Measurements from ENCODE around the gene IFT74.

The IFT74 gene

GRCh38 chr9:26974927-26975326, 18.7 kb downstream of the IFT74 start:
- no peak for DNase-seq (ENCODE audit: low spot score)

- peak; percentile 21 for DNase-seq (ENCODE audit: low spot score)
Measured at GRCh38 chr9:26975728-26976707, 19.8 kb downstream of the IFT74 start.

- no peak for DNase-seq (ENCODE audit: low spot score)
Measured at GRCh38 chr9:26983340-26983739, 27.1 kb downstream of the IFT74 start.

- DNase-seq (ENCODE audit: low spot score), result no peak
Measured at GRCh38 chr9:26995810-26996209, 39.6 kb downstream of the IFT74 start.

GRCh38 chr9:27003426-27004077, 47.3 kb downstream of the IFT74 start:
- no peak for DNase-seq (ENCODE audit: low spot score)

GRCh38 chr9:27005491-27005890, 49.3 kb downstream of the IFT74 start, which contains the start of gene LRRC19:
TSS of gene LRRC19 (minus strand) at chr9:27005672. CDS start at chr9:26999694, 5,978 bp downstream.
- no peak for DNase-seq (ENCODE audit: low spot score)

- DNase-seq (ENCODE audit: low spot score), result no peak
Measured at GRCh38 chr9:27019589-27019988, 63.4 kb downstream of the IFT74 start.

- no peak for DNase-seq (ENCODE audit: low spot score)
Measured at GRCh38 chr9:27022920-27023319, 66.7 kb downstream of the IFT74 start.

- DNase-seq (ENCODE audit: low spot score), result no peak
Measured at GRCh38 chr9:27029186-27029585, 73.0 kb downstream of the IFT74 start.

- DNase-seq (ENCODE audit: low spot score), result peak; percentile 77
Measured at GRCh38 chr9:27033815-27034403, 77.7 kb downstream of the IFT74 start.

- DNase-seq (ENCODE audit: low spot score), result no peak
Measured at GRCh38 chr9:27037499-27037898, 81.3 kb downstream of the IFT74 start.

- no peak for DNase-seq (ENCODE audit: low spot score)
Measured at GRCh38 chr9:27041746-27042145, 85.5 kb downstream of the IFT74 start.

- no peak for DNase-seq (ENCODE audit: low spot score)
Measured at GRCh38 chr9:27042476-27042875, 86.3 kb downstream of the IFT74 start.

GRCh38 chr9:27043176-27043575, 87.0 kb downstream of the IFT74 start:
- no peak for DNase-seq (ENCODE audit: low spot score)

GRCh38 chr9:27047136-27047535, 90.9 kb downstream of the IFT74 start:
- no peak for DNase-seq (ENCODE audit: low spot score)

GRCh38 chr9:27053369-27054022, 97.3 kb downstream of the IFT74 start:
- no peak for DNase-seq (ENCODE audit: low spot score)

GRCh38 chr9:27054125-27054524, 97.9 kb downstream of the IFT74 start:
- DNase-seq (ENCODE audit: low spot score), result no peak

GRCh38 chr9:27054841-27055240, 98.6 kb downstream of the IFT74 start:
- DNase-seq (ENCODE audit: low spot score), result no peak

- no peak for DNase-seq (ENCODE audit: low spot score)
Measured at GRCh38 chr9:27059412-27059811, 103.2 kb downstream of the IFT74 start.

- DNase-seq (ENCODE audit: low spot score), result no peak
Measured at GRCh38 chr9:27059907-27060306, 103.7 kb downstream of the IFT74 start.

GRCh38 chr9:27065288-27065687, 109.1 kb downstream of the IFT74 start:
- DNase-seq (ENCODE audit: low spot score), result no peak

Data from NAMALWA (cell line).